Measurements from ENCODE around the gene C7orf33.

The C7orf33 gene

DNA sequence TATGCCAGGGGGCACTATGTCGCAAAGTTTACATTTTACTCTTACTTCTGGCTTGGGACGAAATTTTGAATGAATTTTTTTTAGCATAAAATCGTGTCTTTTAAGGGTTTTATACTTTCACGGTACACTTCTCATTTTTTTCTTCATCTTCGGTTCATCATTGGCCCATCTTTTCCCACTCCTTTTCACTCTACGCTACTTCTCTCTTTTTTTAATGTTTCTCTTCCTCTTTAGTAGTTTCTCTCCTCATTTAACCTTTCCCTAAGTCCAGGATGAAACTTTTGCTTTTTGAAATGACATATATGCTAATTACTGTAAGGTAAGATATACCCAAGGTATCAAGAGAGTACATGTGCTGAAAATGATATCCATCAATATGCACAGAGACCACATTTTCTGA, 39.5 kb downstream of the C7orf33 start:
- no peak for DNase-seq

DNA sequence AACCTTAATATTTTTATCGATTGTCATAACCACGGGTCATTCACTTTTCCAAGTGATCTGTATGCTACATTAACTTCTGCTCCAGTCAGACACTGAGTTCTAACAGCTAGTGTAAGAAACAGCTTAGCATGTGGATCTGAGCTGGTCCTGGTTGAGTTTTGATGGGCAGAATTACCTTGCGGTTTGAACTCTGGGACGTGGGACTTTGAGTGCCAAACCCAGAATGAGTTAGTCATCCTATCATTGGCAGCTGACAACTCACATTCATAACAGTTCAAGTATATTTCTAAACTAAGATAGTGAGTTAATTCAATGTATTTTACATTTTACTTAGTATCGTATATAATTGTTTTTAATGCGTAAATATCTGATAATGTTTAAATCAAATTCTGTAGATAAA, 43.2 kb downstream of the C7orf33 start:
- peak; percentile 49 for DNase-seq

DNA sequence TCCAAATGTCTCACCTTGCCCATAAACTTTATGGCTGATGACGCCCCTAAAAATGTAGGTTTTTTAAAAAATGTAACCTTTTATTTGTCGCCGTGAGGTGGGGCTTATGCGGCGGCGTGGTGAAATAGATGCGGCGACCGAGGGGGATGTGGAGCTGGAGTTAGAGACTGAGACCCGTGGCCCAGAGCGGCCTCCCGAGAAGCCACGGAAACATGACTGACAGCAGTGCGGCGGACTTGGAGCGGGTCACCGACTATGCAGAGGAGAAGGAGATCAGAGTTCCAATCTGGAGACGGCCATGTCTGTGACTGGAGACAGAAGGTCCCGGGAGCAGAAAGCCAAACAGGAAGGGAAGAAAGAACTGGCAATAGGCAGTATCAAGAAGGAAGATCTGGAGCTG, 46.5 kb downstream of the C7orf33 start:
- no peak for DNase-seq

DNA sequence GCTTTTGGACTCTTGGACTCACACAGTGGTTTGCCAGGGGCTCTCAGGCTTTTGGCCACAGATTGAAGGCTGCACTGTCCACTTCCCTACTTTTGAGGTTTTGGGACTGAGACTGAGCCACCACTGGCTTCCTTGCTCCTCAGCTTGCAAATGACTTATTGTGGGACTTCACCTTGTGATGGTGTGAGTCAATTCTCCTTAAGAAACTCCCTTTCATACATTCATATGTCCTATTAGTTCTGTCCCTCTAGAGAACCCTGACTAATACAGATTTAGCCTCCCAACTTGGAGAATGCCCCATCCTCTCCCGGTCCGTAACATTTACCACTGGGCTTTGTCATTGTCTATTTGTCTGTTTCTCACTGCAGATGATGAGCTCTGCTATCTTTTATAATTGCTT, 55.3 kb downstream of the C7orf33 start:
- DNase-seq = no peak

DNA sequence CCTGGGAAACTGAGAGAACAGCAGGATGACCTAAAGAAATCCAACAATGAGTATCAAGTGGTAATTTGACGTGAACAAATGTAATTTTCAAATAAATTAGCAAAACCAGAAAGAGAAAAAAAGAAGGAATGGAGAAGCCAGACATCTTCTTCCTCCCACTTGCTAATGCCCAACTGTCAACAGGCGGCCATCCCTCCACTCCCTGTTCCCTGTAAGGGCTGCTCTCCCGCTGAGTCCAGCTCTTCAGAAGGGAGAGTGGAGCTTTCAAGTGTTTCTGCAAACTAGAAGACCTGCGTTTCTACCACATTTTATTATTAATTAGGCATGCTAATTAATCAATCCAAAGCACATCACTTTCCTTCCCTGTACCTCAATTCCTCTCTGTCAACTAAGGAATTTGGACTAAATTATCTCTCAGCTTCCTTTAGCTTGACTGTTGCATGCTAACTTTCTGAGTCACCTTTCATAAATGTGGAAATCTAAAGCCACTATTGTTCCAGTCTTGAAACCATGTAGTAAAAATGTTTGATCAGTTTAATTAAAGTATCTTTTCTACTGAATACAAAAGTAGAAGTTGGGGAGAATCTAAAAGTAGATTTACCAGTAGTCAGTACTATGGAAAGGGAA, 59.8 kb downstream of the C7orf33 start:
- DNase-seq = no peak

DNA sequence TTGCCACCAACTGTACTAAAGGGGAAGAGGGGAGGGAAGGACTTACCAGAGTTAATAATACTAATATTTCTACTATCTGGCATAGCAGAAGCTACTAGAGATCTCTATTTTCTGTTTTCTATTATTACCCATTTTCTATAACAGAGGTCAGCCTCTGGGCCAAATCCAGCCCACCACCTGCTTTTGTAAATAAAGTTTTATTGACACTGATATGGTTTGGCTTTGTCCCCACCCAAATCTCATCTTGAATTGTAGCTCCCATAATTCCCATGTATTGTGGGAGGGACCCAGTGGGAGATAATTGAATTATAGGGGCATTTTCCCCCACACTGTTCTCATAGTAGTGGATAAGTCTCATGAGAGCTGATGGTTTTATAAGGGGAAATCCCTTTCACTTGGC, 62.2 kb downstream of the C7orf33 start:
- no peak for DNase-seq

DNA sequence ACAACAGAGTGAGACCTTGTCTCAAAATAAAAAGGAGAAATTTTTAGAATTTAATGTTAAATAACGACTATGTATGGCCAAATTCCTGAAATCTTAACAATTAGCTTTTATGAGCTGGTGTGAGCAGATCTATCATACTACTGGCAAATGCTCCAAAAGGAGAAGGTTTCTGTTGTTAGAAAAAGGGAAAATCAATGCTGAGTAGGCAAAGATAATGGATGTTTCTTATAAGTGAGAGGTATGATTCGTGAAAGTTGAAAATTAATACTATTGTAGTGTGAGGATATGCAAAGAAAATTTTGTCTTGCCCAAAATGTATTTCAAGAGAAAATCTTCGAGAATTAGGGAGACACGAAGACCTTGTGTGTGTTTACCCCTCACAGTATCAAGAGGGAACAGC, 67.4 kb downstream of the C7orf33 start:
- DNase-seq = no peak

DNA sequence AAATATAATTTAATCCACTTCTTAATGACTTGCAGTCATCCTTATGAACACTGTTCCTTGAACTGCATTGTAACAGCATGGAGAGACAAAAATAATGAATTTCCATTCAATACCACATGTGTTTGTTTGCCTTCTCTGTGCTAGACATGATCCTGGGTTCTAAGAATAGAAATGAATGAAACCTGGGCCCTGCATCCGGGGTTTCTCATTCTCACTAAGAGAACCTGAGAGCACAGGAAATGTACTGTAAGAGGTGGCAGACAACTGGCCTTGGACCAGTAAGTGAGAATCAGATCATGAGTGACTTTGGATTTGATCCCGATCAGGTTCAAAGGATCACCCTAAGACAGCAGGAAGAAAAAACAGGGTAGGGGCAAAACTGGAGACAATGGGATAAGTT, 70.9 kb downstream of the C7orf33 start:
- DNase-seq = peak; percentile 20

DNA sequence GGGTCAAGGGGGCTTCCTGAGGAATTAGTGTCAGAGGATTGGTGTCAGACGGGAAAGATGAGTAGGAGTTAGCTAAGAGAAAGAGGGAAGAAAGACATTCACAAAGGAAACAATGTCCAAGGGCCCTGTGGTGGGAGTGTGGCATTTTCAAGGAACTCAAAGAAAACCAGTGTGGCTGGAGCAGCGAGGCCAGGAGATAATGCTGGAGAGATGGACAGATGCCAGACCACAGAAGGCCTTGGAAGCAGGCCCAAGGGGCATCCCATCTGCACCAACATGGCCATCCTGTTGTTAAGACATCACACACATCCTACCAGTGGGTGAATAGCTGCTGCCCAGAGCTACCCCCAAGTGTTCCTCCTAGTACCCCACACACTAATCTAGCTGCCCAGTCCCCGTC, 72.1 kb downstream of the C7orf33 start:
- DNase-seq = no peak

DNA sequence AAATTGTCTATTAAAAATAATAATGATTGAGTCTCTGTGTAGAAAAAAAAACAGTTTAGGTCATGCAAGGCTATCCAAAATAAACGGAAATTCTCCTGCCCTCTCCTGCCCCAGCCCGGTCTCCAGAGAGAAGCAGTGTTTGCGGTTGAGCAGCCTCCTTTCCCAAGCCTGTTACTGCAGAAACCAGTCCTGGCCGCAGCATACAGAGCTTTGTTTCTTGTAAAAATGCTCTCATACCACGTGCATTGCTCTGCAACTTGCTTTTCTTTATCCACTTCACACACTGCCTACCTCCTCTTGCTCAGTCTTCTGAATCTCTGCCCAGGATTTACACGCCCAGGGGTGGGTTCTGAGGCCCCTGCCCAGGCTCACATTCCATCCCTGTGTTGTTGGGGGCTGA, 73.8 kb downstream of the C7orf33 start:
- DNase-seq = no peak

DNA sequence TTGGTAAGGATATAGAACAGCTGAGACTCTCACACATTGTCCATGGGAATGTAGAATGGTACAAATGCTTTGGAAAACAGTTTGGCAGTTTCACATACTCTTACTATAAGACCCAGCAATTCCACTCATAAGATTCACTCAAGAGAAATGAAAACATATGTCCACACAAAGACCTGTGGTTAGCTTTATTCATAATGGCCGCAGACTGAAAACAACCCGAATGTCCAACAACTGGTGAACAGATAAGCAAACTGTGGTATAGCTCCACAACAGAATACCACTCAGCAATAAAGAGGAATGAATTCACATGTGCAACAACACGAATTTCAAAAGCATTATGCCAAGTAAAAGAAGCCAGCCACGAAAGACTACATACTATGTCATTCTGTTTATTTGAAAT, 74.7 kb downstream of the C7orf33 start:
- DNase-seq = no peak

Data from NK-92 treated with Interleukin-12 subunit alpha and Interleukin-12 subunit beta, amount 100 ng/mL, for 24 hours (cell line).